Stimulated activated CD8-positive, alpha-beta memory T cell treated with anti-CD3 and anti-CD28 coated beads, Interleukin-12 subunit alpha, Interleukin-12 subunit beta, amount 100 ng/mL, for 24 hours (primary cell): ENCODE results near the gene ARHGEF4.
A peak's percentile ranks its signal among the peaks of the same experiment; 100 is the strongest.

ENCODE experiments used
- DNase-seq: peaks from one replicate; pipeline ENCODE4 v3.0.0-alpha.2; 2020; ENCODE audit errors: extremely low read depth

The ARHGEF4 gene

DNA sequence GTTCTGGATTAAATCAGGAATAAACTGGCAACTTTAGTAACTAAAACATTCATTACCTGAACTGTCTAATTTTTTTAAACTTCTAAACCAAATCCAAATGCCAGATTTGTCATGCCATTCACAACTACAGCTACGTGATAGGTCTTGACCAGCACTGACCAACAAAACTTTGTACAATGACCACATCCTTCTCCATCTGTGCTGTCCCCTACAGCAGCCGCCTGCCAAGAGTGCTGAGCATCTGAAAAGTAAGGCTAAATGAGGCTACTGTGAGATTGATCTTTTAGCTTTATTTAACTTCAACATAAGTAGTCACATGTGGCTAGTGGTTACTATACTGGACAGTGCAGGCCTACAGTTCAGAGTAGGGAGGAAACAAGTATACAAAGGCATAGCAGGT lies 248.9 kb downstream of the ARHGEF4 start:
- DNase-seq = no peak

DNA sequence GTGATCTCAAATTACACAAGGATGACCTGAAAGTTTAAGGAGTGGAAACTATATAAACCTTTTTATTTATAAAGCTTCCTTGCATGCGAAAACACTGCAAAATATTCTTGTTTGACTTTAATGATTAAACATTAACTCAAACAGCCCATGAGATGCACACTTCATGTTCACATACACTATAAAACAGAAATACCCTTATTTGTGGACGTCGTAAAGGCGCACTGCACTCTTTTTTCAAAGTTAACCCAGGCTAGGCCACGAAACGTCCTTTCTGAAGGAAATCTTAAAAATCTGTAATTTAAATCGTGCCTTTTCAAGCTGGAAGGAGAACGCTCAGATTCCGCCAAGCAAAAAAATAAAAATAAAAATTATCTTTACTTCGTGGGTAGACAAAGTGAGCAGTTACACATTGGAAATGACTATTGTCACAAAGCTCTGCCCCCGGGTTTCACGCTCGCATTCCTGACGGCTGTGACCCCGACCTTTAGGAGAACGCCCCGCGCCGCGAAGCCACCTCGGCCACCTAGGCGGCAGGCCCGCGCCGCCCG lies 255.8 kb downstream of the ARHGEF4 start:
- DNase-seq = no peak

GRCh38 chr2:131093006-131093695 lies 256.4 kb downstream of the ARHGEF4 start, which contains the start of gene FAM168B:
Gene FAM168B, minus strand, starts transcription at chr2:131093460. Its CDS starts 10,814 bp downstream, at chr2:131082646.
- peak; percentile 67 for DNase-seq

DNA sequence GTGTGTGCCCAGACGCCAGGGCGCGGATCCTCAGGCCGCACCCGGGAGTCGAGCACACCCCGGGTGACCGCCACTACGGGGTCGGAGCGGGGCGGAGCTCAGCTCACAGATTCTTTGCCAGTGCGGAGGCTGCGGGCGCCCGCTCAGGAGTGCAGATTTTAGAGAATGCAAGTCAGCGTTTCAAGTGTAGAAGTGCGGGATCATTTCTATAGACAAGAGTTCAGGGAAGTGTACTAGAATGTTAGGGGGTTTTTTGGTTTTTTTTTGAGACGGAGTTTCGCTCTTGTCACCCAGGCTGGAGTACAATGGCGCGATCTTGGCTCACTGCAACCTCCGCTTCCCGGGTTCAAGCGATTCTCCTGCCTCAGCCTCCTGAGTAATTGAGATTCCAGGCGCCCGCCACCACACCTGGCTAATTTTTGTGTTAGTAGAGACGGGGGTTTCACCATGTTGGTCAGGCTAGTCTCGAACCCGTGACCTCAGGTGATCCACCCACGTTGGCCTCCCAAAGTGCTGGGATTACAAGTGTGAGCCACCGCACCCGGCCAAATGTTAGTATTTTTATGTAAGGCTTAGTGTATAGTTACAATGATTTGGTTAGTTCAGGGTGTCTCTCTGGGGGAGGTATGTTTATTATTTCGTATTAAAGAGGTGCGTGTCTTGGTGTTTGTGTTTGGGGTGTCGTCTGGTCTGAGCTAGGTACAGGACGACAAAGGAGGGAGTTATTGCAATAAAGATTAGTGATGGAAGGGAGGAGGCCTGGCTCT lies 257.2 kb downstream of the ARHGEF4 start:
- no peak for DNase-seq

GRCh38 chr2:131094463-131095281 lies 258.0 kb downstream of the ARHGEF4 start:
- no peak for DNase-seq
